Measurements from ENCODE around the gene SPOP. TPM values are rescaled to one million over a fixed set of nuclear protein-coding genes. Genes with fewer than 3 reads are reported as not detected.

Gene SPOP
- total RNA-seq, 1 experiment from 2014 or later = 58.0 TPM

DNA sequence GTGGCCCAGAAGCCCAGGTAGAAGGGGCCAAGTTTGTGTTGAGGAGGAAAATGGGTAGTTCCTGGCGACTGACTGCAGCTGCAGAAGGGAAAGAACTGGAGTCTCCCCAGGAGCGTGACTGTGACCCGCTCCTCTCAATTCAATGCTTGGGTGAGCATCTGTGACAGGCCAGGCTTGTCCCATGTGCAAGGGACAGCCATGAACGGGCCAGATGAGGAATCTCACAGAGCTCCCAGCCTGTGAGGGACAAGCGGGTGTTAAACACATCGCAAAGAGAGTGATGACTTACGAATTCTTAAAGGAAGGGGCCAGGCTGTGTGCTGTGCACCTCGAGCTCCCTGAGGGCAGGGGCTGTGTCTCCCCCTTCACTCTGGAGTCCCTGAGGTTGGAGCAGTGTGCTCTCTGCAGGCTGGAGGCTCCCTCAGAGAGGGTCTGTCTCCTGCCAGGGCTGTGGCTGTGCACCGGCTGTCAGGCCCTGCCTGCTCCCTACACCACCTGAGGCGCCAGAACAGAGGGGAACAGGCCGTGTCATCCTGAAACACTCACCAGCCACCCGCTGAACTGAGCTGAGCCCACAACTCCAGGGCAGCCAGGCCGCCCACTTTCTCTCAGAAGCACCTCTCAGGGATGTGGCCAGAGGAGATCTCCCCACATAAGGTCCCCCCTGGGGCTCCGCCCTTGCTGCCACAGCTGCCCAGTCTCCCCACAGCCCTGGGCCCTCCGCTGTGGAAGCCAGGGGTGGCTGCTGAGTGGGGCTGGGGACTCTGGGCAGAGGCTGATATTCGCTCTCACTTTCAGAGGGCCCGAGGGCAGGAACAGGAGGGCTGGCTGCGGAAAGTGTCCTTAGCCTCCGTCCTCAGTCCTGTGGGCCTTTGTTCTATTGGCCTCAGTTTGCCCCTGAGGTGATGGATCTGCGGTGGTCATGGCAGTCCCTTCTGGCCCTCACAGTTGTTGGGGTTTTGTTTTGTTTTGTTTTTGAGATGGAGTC is 127.9 kb downstream of the SPOP start:
- no peak overlapping the region for H3K4me3 ChIP-seq (ENCODE audit: low read depth in 2 of 2, low read length in 2 of 2)
- H3K36me3 ChIP-seq (ENCODE audit: control insufficient read depth, insufficient read depth, low read length) = no peaks in the 10 kb centered on the region
- DNase-seq (ENCODE audit: low read depth, low spot score) (no peak), ATAC-seq (no peak)
- ChIA-PET POLR2A (no interaction called here), CTCF (no interaction called here)
- in situ Hi-C loops (cut with HindIII; ENCODE audit: low pct_unique_long_range_greater_than_20kb, low sequenced_read_pairs) = no loop called here
- intact Hi-C loops (cut with micrococcal nuclease; ENCODE audit: unreplicated experiment) = loop anchor here (5.0 kb wide), 2 partner anchors 53 to 943 kb away; partner anchors contain the start of gene NGFR
- no peaks in the 10 kb centered on the region for H3K4me1 ChIP-seq (ENCODE audit: control insufficient read depth, insufficient read depth, low read length)
- H3K27ac ChIP-seq (ENCODE audit: low read length) = no peak overlapping the region
- no TSS peak for BruUV-seq (replicated peaks)
- TF ChIP-seq POLR2AphosphoS5 (IDR thresholded peaks at IDR 0.05; ENCODE audit: low read depth, low read length) (no peak), TCF7L2 (IDR thresholded peaks at IDR 0.05; ENCODE audit: low read depth, low read length) (no peak), SIN3A (IDR thresholded peaks at IDR 0.05; ENCODE audit: borderline replicate concordance, insufficient read depth, low read depth, low read length) (no peak)
- TF ChIP-seq, protein P1, sequence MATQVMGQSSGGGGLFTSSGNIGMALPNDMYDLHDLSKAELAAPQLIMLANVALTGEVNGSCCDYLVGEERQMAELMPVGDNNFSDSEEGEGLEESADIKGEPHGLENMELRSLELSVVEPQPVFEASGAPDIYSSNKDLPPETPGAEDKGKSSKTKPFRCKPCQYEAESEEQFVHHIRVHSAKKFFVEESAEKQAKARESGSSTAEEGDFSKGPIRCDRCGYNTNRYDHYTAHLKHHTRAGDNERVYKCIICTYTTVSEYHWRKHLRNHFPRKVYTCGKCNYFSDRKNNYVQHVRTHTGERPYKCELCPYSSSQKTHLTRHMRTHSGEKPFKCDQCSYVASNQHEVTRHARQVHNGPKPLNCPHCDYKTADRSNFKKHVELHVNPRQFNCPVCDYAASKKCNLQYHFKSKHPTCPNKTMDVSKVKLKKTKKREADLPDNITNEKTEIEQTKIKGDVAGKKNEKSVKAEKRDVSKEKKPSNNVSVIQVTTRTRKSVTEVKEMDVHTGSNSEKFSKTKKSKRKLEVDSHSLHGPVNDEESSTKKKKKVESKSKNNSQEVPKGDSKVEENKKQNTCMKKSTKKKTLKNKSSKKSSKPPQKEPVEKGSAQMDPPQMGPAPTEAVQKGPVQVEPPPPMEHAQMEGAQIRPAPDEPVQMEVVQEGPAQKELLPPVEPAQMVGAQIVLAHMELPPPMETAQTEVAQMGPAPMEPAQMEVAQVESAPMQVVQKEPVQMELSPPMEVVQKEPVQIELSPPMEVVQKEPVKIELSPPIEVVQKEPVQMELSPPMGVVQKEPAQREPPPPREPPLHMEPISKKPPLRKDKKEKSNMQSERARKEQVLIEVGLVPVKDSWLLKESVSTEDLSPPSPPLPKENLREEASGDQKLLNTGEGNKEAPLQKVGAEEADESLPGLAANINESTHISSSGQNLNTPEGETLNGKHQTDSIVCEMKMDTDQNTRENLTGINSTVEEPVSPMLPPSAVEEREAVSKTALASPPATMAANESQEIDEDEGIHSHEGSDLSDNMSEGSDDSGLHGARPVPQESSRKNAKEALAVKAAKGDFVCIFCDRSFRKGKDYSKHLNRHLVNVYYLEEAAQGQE (IDR thresholded peaks at IDR 0.05; ENCODE audit: insufficient read depth in 1 of 2, low read depth in 2 of 2, low read length in 1 of 2) = no peak
- TF ChIP-seq, protein P2, sequence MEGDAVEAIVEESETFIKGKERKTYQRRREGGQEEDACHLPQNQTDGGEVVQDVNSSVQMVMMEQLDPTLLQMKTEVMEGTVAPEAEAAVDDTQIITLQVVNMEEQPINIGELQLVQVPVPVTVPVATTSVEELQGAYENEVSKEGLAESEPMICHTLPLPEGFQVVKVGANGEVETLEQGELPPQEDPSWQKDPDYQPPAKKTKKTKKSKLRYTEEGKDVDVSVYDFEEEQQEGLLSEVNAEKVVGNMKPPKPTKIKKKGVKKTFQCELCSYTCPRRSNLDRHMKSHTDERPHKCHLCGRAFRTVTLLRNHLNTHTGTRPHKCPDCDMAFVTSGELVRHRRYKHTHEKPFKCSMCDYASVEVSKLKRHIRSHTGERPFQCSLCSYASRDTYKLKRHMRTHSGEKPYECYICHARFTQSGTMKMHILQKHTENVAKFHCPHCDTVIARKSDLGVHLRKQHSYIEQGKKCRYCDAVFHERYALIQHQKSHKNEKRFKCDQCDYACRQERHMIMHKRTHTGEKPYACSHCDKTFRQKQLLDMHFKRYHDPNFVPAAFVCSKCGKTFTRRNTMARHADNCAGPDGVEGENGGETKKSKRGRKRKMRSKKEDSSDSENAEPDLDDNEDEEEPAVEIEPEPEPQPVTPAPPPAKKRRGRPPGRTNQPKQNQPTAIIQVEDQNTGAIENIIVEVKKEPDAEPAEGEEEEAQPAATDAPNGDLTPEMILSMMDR (IDR thresholded peaks at IDR 0.05) = no peak
- H3K9me3 ChIP-seq (ENCODE audit: control insufficient read depth, insufficient read depth, low read depth, low read length) = no peaks in the 10 kb centered on the region
- no peaks in the 10 kb centered on the region for H3K27me3 ChIP-seq (ENCODE audit: control insufficient read depth, insufficient read depth, low read length)

DNA sequence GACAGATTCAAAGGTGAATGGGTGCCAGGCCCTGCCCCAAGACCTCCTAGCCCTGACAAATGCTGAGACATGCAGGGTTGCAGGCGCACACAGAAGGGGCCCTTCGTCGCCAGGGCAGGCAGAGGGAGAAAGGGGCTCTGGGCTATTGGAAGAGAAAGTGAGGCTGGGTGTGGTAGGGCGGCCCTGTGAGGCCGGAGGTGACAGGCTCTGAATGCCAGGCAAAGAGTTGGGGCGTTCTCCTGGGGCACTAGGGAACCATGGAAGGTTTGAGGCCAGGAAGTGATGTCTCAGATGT is 128.6 kb downstream of the SPOP start:
- H3K4me1 ChIP-seq (ENCODE audit: control insufficient read depth, insufficient read depth, low read length) = no peaks in the 10 kb centered on the region
- no peak for ATAC-seq
- TF ChIP-seq TCF7L2 (IDR thresholded peaks at IDR 0.05; ENCODE audit: low read depth, low read length) (no peak), SIN3A (IDR thresholded peaks at IDR 0.05; ENCODE audit: borderline replicate concordance, insufficient read depth, low read depth, low read length) (no peak), POLR2AphosphoS5 (IDR thresholded peaks at IDR 0.05; ENCODE audit: low read depth, low read length) (no peak)
- TF ChIP-seq, protein P2 (IDR thresholded peaks at IDR 0.05) = no peak
- TF ChIP-seq, protein P1 (IDR thresholded peaks at IDR 0.05; ENCODE audit: insufficient read depth in 1 of 2, low read depth in 2 of 2, low read length in 1 of 2) = no peak
- DNase-seq (ENCODE audit: low read depth, low spot score) = no peak
- no TSS peak for BruUV-seq (replicated peaks)
- no peaks in the 10 kb centered on the region for H3K36me3 ChIP-seq (ENCODE audit: control insufficient read depth, insufficient read depth, low read length)
- no peak overlapping the region for H3K4me3 ChIP-seq (ENCODE audit: low read depth in 2 of 2, low read length in 2 of 2)
- in situ Hi-C loops (cut with HindIII; ENCODE audit: low pct_unique_long_range_greater_than_20kb, low sequenced_read_pairs) = no loop called here
- no peak overlapping the region for H3K27ac ChIP-seq (ENCODE audit: low read length)
- ChIA-PET CTCF (no interaction called here), POLR2A (no interaction called here)
- no peaks in the 10 kb centered on the region for H3K9me3 ChIP-seq (ENCODE audit: control insufficient read depth, insufficient read depth, low read depth, low read length)
- no peaks in the 10 kb centered on the region for H3K27me3 ChIP-seq (ENCODE audit: control insufficient read depth, insufficient read depth, low read length)
- intact Hi-C loops (cut with micrococcal nuclease; ENCODE audit: unreplicated experiment) = loop anchor here (5.0 kb wide), 1 partner anchor 942 kb away; no protein-coding TSS in a partner anchor
